ENCODE results near the gene PLOD1. TPM values are rescaled to one million over a fixed set of nuclear protein-coding genes. Genes with fewer than 3 reads are reported as not detected.

Gene PLOD1
- total RNA-seq, 4 donors from 2014 or later: 28.8 to 56.3 (median 41.2) TPM

- TF ChIP-seq POLR2AphosphoS5 (IDR thresholded peaks at IDR 0.05) (no peak), CTCF (IDR thresholded peaks at IDR 0.05) (no peak), POLR2A (IDR thresholded peaks at IDR 0.05) (no peak), EP300 (IDR thresholded peaks at IDR 0.05; ENCODE audit: low read depth) (no peak)
- intact Hi-C loops (cut with DNase I; ENCODE audit: low total_unique reads): no loop called here
- no peaks in the 10 kb centered on the region for H3K9me3 ChIP-seq
- H3K27ac ChIP-seq: no peak overlapping the region
- no peak overlapping the region for H3K4me3 ChIP-seq
- H3K36me3 ChIP-seq: peaks cover 0 to 26% (median 11%) of the 10 kb centered on the region in 4 donors
- H3K4me1 ChIP-seq: peaks cover 0 to 2% (median 0%) of the 10 kb centered on the region in 4 donors
- 70 to 78% methylated on average over 4 to 16 of the region's 16 CpGs for WGBS, 2 donors (ENCODE audit: low coverage in 1 of 2)
- DNase-seq: no peak
- H3K27me3 ChIP-seq: no peaks in the 10 kb centered on the region
- in situ Hi-C loops (cut with MboI; ENCODE audit: low pct_ligation_motif_present in 1 of 4, low pct_unique_long_range_greater_than_20kb in 1 of 4, low sequenced_read_pairs in 3 of 4): no loop called here
Observed at GRCh38 chr1:12014141-12014991, 79.8 kb downstream of the PLOD1 start.

DNA sequence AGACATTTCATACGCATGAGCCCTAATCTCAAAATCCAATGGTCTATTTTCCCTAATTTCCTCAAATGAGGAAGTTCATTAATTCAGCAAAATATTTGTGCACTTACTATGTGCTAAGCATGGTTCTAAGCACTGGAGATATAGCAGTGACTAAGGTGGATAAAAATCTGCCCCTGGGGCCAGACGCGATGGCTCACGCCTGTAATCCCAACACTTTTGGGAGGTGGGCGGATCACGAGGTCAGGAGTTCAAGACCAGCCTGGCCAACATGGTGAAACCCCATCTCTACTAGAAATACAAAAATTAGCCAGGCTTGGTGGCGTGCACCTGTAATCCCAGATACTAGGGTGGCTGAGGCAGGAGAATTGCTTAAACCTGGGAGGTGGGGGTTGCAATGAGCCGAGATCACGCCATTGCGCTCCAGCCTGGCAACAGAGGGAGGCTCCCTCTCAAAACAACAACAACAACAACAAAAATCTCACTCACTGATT, 80.5 kb downstream of the PLOD1 start:
- Histone ChIP-seq H3K36me3 (peaks cover 0 to 20% (median 8%) of the 10 kb centered on the region in 4 donors), H3K27ac (no peak overlapping the region), H3K27me3 (no peaks in the 10 kb centered on the region), H3K4me1 (peaks cover 0 to 6% (median 4%) of the 10 kb centered on the region in 4 donors), H3K9me3 (no peaks in the 10 kb centered on the region), H3K4me3 (no peak overlapping the region)
- no peak for DNase-seq
- intact Hi-C loops (cut with DNase I; ENCODE audit: low total_unique reads): no loop called here
- WGBS, 2 donors (ENCODE audit: low coverage in 1 of 2): 78 to 97% methylated on average over 3 to 10 of the region's 10 CpGs
- TF ChIP-seq CTCF (IDR thresholded peaks at IDR 0.05): no peak
- TF ChIP-seq POLR2AphosphoS5 (IDR thresholded peaks at IDR 0.05): no peak
- TF ChIP-seq POLR2A (IDR thresholded peaks at IDR 0.05): no peak
- TF ChIP-seq EP300 (IDR thresholded peaks at IDR 0.05; ENCODE audit: low read depth): no peak
- in situ Hi-C loops (cut with MboI; ENCODE audit: low pct_ligation_motif_present in 1 of 4, low pct_unique_long_range_greater_than_20kb in 1 of 4, low sequenced_read_pairs in 3 of 4): no loop called here

DNA sequence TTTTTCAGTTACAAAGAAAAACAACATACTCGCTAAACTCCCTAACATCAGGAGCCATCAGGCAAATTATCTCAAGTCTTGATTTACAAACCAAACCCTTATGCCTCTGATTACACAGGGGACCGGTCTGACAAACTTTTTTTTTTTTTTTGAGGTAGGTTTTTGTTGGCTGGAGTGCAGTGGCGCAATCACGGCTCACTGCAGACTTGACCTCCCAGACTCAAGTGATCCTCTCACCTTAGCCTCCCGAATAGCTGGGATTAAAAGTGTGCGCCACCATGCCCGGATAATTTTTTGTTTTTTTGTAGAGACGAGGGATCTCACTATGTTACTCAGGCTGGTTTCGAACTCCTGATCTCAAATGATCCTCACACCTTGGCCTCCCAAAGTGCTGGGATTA, 81.0 kb downstream of the PLOD1 start:
- TF ChIP-seq CTCF (IDR thresholded peaks at IDR 0.05) (no peak), POLR2AphosphoS5 (IDR thresholded peaks at IDR 0.05) (no peak), EP300 (IDR thresholded peaks at IDR 0.05; ENCODE audit: low read depth) (no peak), POLR2A (IDR thresholded peaks at IDR 0.05) (no peak)
- Histone ChIP-seq H3K4me3 (no peak overlapping the region), H3K36me3 (peaks cover 0 to 16% (median 6%) of the 10 kb centered on the region in 4 donors), H3K4me1 (peaks cover 0 to 11% (median 8%) of the 10 kb centered on the region in 4 donors), H3K9me3 (no peaks in the 10 kb centered on the region), H3K27me3 (no peaks in the 10 kb centered on the region), H3K27ac (no peak overlapping the region)
- in situ Hi-C loops (cut with MboI; ENCODE audit: low pct_ligation_motif_present in 1 of 4, low pct_unique_long_range_greater_than_20kb in 1 of 4, low sequenced_read_pairs in 3 of 4) (no loop called here), intact Hi-C loops (cut with DNase I; ENCODE audit: low total_unique reads) (no loop called here)
- no peak for DNase-seq
- WGBS, 2 donors (ENCODE audit: low coverage in 1 of 2): 95 to 96% methylated on average over 4 to 9 of the region's 9 CpGs

DNA sequence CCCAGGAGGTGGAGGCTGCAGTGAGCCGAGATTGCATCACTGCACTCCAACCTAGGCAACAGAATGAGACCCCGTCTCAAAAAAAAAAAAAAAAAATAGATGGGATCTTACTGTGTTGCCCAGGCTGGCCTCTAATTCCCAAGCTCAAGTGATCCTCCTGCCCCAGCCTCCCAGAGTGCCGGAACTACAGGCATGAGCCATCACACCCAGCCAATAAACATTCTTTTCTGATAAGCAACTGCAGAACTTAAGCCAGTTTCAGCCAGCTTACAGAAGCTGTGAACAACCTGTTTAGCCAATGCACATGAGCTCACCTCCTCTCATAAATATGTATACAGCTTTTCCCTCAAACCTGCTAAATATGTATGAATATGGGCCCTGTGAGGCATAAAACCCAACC, 81.7 kb downstream of the PLOD1 start:
- no peak for DNase-seq
- TF ChIP-seq CTCF (IDR thresholded peaks at IDR 0.05): no peak
- TF ChIP-seq POLR2AphosphoS5 (IDR thresholded peaks at IDR 0.05): no peak
- TF ChIP-seq POLR2A (IDR thresholded peaks at IDR 0.05): no peak
- TF ChIP-seq EP300 (IDR thresholded peaks at IDR 0.05; ENCODE audit: low read depth): no peak

More for the DNA sequence above, 81.7 kb downstream of the PLOD1 start:
- Histone ChIP-seq H3K27ac (peak overlapping the region in 1 of 4 donors; percentile 51), H3K9me3 (no peaks in the 10 kb centered on the region), H3K27me3 (no peaks in the 10 kb centered on the region), H3K4me1 (peaks cover 0 to 13% (median 10%) of the 10 kb centered on the region in 4 donors), H3K36me3 (peaks cover 0 to 9% (median 3%) of the 10 kb centered on the region in 4 donors), H3K4me3 (no peak overlapping the region)
- 68 to 90% methylated on average over 3 of the region's 3 CpGs for WGBS, 2 donors (ENCODE audit: low coverage in 1 of 2)
- in situ Hi-C loops (cut with MboI; ENCODE audit: low pct_ligation_motif_present in 1 of 4, low pct_unique_long_range_greater_than_20kb in 1 of 4, low sequenced_read_pairs in 3 of 4) (no loop called here), intact Hi-C loops (cut with DNase I; ENCODE audit: low total_unique reads) (no loop called here)

Data from transverse colon (tissue), 4 donors.